ENCODE measurements around the gene CACNA2D3. TPM values are rescaled to one million over a fixed set of nuclear protein-coding genes. Genes with fewer than 3 reads are reported as not detected.
A peak's percentile ranks its signal among the peaks of the same experiment; 100 is the strongest.

CACNA2D3 gene
- total and polyA plus RNA-seq, 4 donors: 0.38 to 2.5 (median 1.1) TPM

DNA sequence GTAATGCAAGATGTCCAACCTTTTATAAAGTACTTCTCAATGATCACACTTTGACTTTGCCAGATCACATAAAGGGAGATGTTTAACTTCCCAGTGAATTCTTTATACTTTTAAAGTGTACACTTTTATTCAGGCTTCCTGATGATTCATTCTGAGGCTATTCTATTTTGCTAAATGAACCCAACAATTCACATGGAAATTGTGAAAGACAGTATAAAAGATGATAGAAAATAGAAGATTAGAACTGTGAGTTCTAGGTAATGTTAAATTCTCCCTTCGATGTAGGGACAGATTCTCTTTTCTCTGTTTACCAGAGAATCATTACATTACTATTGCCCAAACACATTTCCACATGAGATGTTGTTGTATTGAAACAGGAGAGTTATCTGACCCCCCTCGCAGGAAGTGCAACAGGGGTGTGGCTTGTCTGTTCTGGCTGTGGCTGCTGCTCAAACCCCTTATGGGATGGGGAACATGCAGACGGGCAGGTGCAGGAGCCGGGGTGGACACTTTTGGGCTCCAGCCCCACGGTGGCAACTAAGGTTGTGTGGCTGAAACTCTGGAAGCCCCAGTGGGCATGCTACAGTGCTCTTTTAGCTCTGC is 936.8 kb downstream of the CACNA2D3 start:
- 77 to 80% methylated on average over 5 of the region's 5 CpGs for WGBS, 2 donors

GRCh38 chr3:55060896-55061719 is 938.8 kb downstream of the CACNA2D3 start:
- 77 to 80% methylated on average over 5 of the region's 5 CpGs for WGBS, 2 donors
- ATAC-seq (ENCODE audit: insufficient read depth, low FRiP score) (no peak), DNase-seq (peak in 1 of 3 donors; percentile 8)
- Histone ChIP-seq H3K4me3 (no peak overlapping the region), H3K9me3 (ENCODE audit: control insufficient read depth in 4 of 4, insufficient read depth in 3 of 4, low read length in 3 of 4) (no peaks in the 10 kb centered on the region), H3K36me3 (ENCODE audit: control insufficient read depth in 4 of 4, insufficient read depth in 4 of 4, low read length in 4 of 4) (no peaks in the 10 kb centered on the region), H3K27me3 (ENCODE audit: control insufficient read depth in 3 of 3, insufficient read depth in 3 of 3, low read length in 2 of 3) (peaks cover 0 to 3% (median 0%) of the 10 kb centered on the region in 3 donors), H3K9ac (ENCODE audit: insufficient read depth in 1 of 2, low read length in 2 of 2) (no peak overlapping the region), H3K4me1 (ENCODE audit: control insufficient read depth in 5 of 5, insufficient read depth in 5 of 5, low read length in 5 of 5) (peaks cover 0 to 9% (median 0%) of the 10 kb centered on the region in 5 donors), H3K27ac (ENCODE audit: low read depth in 1 of 2, low read length in 1 of 2) (no peak overlapping the region)
- TF ChIP-seq, protein P1, sequence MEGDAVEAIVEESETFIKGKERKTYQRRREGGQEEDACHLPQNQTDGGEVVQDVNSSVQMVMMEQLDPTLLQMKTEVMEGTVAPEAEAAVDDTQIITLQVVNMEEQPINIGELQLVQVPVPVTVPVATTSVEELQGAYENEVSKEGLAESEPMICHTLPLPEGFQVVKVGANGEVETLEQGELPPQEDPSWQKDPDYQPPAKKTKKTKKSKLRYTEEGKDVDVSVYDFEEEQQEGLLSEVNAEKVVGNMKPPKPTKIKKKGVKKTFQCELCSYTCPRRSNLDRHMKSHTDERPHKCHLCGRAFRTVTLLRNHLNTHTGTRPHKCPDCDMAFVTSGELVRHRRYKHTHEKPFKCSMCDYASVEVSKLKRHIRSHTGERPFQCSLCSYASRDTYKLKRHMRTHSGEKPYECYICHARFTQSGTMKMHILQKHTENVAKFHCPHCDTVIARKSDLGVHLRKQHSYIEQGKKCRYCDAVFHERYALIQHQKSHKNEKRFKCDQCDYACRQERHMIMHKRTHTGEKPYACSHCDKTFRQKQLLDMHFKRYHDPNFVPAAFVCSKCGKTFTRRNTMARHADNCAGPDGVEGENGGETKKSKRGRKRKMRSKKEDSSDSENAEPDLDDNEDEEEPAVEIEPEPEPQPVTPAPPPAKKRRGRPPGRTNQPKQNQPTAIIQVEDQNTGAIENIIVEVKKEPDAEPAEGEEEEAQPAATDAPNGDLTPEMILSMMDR (IDR thresholded peaks at IDR 0.05; ENCODE audit: control extremely low read depth, extremely low read depth): no peak

More for the DNA sequence above, 936.8 kb downstream of the CACNA2D3 start:
- H3K9me3 ChIP-seq (ENCODE audit: control insufficient read depth in 4 of 4, insufficient read depth in 3 of 4, low read length in 3 of 4): peaks cover 0 to 7% (median 0%) of the 10 kb centered on the region in 4 donors
- ATAC-seq (ENCODE audit: insufficient read depth, low FRiP score) (no peak), DNase-seq (no peak)
- peaks cover 0 to 9% (median 0%) of the 10 kb centered on the region in 5 donors for H3K4me1 ChIP-seq (ENCODE audit: control insufficient read depth in 5 of 5, insufficient read depth in 5 of 5, low read length in 5 of 5)
- no peak overlapping the region for H3K9ac ChIP-seq (ENCODE audit: insufficient read depth in 1 of 2, low read length in 2 of 2)
- H3K36me3 ChIP-seq (ENCODE audit: control insufficient read depth in 4 of 4, insufficient read depth in 4 of 4, low read length in 4 of 4): no peaks in the 10 kb centered on the region
- H3K4me3 ChIP-seq: no peak overlapping the region
- TF ChIP-seq, protein P1 (IDR thresholded peaks at IDR 0.05; ENCODE audit: control extremely low read depth, extremely low read depth): no peak
- H3K27me3 ChIP-seq (ENCODE audit: control insufficient read depth in 3 of 3, insufficient read depth in 3 of 3, low read length in 2 of 3): peaks cover 0 to 3% (median 0%) of the 10 kb centered on the region in 3 donors
- H3K27ac ChIP-seq (ENCODE audit: low read depth in 1 of 2, low read length in 1 of 2): no peak overlapping the region

- WGBS, 2 donors: 55% methylated on average over 2 of the region's 2 CpGs
- H3K9me3 ChIP-seq (ENCODE audit: control insufficient read depth in 4 of 4, insufficient read depth in 3 of 4, low read length in 3 of 4): no peaks in the 10 kb centered on the region
- H3K4me3 ChIP-seq: no peak overlapping the region
- DNase-seq (no peak), ATAC-seq (ENCODE audit: insufficient read depth, low FRiP score) (no peak)
- TF ChIP-seq, protein P1 (IDR thresholded peaks at IDR 0.05; ENCODE audit: control extremely low read depth, extremely low read depth): no peak
- H3K9ac ChIP-seq (ENCODE audit: insufficient read depth in 1 of 2, low read length in 2 of 2): no peak overlapping the region
- peaks cover 0 to 9% (median 0%) of the 10 kb centered on the region in 5 donors for H3K4me1 ChIP-seq (ENCODE audit: control insufficient read depth in 5 of 5, insufficient read depth in 5 of 5, low read length in 5 of 5)
- no peak overlapping the region for H3K27ac ChIP-seq (ENCODE audit: low read depth in 1 of 2, low read length in 1 of 2)
- peaks cover 0 to 3% (median 0%) of the 10 kb centered on the region in 3 donors for H3K27me3 ChIP-seq (ENCODE audit: control insufficient read depth in 3 of 3, insufficient read depth in 3 of 3, low read length in 2 of 3)
- no peaks in the 10 kb centered on the region for H3K36me3 ChIP-seq (ENCODE audit: control insufficient read depth in 4 of 4, insufficient read depth in 4 of 4, low read length in 4 of 4)
These were observed 939.3 kb downstream of the CACNA2D3 start for GRCh38 chr3:55061720-55062034.
